ENCODE results near the gene CRYBG1. TPM values are rescaled to one million over a fixed set of nuclear protein-coding genes. Genes with fewer than 3 reads are reported as not detected.

The CRYBG1 gene
- total RNA-seq, 1 donor from 2014 or later = 24.9 TPM

DNA sequence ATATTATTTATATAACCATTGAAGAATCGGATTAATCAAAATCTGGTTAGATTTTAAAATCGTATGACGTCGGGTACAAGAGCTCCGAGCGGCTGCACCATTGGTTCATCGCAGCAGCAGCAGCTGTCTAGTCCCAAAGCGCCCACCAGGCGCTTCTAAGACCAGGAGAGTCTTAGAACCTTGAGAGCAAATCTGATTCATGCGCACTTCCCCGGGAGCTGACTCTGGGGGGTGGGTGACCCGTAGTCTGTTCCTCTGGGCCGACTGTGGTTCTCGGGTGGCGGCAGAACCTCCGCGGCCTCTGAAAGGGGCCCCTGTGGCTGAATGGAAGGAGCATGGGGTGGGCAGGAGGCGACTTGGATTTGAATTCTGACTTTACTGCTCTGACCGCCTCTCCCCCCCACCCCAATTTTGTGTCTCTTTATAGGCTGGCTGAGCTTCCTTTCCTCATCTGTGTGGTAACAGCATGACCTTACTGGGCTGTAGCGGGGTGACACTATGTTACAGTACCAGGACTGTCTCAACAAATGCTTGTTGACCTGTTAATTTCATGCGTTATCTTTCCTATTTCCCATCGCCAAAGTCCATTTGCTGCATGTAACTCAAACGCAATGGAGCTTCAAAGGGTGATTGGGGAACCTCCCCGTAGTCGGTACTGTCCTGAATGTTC is 149.0 kb downstream of the CRYBG1 start:
- TF ChIP-seq, protein P1, sequence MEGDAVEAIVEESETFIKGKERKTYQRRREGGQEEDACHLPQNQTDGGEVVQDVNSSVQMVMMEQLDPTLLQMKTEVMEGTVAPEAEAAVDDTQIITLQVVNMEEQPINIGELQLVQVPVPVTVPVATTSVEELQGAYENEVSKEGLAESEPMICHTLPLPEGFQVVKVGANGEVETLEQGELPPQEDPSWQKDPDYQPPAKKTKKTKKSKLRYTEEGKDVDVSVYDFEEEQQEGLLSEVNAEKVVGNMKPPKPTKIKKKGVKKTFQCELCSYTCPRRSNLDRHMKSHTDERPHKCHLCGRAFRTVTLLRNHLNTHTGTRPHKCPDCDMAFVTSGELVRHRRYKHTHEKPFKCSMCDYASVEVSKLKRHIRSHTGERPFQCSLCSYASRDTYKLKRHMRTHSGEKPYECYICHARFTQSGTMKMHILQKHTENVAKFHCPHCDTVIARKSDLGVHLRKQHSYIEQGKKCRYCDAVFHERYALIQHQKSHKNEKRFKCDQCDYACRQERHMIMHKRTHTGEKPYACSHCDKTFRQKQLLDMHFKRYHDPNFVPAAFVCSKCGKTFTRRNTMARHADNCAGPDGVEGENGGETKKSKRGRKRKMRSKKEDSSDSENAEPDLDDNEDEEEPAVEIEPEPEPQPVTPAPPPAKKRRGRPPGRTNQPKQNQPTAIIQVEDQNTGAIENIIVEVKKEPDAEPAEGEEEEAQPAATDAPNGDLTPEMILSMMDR (IDR thresholded peaks at IDR 0.05) = no peak
- Histone ChIP-seq H3K4me1 (peaks cover 33% of the 10 kb centered on the region), H3K4me3 (peak overlapping the region; percentile 75), H3K9me3 (no peaks in the 10 kb centered on the region), H3K27ac (no peak overlapping the region), H3K27me3 (no peaks in the 10 kb centered on the region), H3K36me3 (no peaks in the 10 kb centered on the region)
- ATAC-seq (no peak), DNase-seq (no peak)
- intact Hi-C loops (cut with DNase I) = loop anchor here (10.0 kb wide), 1 partner anchor 1035 kb away; no protein-coding TSS in a partner anchor

DNA sequence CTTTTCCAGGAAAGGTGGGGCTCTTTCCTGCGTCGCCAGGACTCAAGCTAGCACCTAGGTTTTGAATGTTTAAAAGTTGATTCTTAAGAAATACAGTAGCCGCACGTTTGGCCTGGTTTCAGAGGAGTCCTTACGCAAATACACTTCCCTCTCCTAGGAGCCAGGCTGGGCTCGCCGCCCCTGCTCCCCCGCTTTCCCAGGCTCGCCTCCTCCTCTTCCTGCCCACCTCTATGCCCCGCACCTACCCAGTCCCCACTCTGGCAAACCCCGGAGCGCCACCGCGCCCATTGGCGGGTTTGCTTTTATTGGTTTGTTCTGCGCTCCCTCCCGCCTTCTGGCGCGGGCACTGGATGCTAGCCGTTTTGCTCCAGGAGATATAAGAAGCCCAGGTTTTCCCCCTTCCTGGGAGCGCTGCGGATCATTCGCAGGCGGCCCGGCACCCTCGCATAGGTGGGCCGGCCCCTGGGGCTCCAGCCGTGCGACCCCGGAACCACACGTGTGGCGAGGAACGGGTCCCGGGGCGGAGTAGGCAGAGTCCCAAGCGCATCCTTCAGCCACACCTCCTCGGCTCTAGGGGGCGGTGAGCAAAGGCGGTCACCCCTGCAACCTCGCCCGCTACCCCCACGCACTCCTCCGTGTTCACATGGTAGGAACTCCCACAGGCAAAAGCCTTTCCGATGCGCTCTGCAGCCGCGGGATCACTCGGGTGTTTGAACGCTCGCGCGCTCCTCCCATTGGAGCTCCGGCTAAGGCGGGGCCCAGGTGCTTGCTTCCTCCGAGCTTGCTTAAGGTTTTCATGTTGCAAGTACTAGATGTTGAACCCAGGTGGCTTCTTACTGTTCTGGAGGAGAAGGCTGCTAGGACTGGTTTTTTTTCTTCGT is 149.8 kb downstream of the CRYBG1 start:
- ATAC-seq (peak; percentile 63), DNase-seq (peak; percentile 92)
- TF ChIP-seq, protein P1 (IDR thresholded peaks at IDR 0.05) = no peak
- intact Hi-C loops (cut with DNase I) = loop anchor here (10.0 kb wide), 1 partner anchor 1036 kb away; no protein-coding TSS in a partner anchor
- Histone ChIP-seq H3K27ac (no peak overlapping the region), H3K9me3 (no peaks in the 10 kb centered on the region), H3K4me1 (peaks cover 39% of the 10 kb centered on the region), H3K4me3 (peak overlapping the region; percentile 75), H3K27me3 (no peaks in the 10 kb centered on the region), H3K36me3 (no peaks in the 10 kb centered on the region)

DNA sequence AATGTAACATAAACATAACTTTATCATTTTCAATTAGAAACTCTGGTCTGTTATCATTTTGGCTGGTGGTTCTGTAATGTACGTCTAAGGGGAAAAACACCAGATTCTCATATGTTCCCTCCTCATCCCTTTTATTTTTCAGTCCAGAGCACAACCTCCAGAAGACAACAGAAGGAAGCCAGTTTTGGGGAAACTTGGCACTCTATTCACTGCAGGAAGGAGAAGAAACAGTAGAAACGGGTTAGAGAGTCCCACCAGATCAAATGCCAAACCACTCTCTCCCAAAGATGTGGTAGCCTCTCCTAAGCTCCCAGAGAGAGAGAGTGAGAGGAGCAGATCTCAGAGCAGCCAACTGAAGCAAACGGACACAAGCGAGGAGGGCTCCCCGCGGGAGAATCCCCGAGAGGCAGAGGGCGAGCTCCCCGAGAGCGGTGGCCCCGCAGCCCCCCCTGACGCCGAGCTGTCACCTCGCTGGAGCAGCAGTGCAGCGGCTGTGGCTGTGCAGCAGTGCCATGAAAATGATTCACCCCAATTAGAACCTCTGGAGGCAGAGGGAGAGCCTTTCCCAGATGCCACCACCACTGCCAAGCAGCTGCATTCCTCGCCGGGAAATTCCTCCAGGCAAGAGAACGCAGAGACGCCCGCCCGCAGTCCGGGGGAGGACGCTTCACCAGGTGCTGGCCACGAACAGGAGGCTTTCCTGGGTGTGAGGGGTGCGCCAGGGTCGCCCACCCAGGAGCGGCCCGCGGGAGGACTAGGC is 151.0 kb downstream of the CRYBG1 start:
- Histone ChIP-seq H3K4me1 (peaks cover 39% of the 10 kb centered on the region), H3K27me3 (no peaks in the 10 kb centered on the region), H3K9me3 (no peaks in the 10 kb centered on the region), H3K27ac (peak overlapping the region; percentile 92), H3K36me3 (no peaks in the 10 kb centered on the region), H3K4me3 (peak overlapping the region; percentile 75)
- TF ChIP-seq, protein P1 (IDR thresholded peaks at IDR 0.05) = no peak
- peak; percentile 75 for DNase-seq
- ATAC-seq = peak; percentile 26
- intact Hi-C loops (cut with DNase I) = loop anchor here (10.0 kb wide), 1 partner anchor 1037 kb away; no protein-coding TSS in a partner anchor

DNA sequence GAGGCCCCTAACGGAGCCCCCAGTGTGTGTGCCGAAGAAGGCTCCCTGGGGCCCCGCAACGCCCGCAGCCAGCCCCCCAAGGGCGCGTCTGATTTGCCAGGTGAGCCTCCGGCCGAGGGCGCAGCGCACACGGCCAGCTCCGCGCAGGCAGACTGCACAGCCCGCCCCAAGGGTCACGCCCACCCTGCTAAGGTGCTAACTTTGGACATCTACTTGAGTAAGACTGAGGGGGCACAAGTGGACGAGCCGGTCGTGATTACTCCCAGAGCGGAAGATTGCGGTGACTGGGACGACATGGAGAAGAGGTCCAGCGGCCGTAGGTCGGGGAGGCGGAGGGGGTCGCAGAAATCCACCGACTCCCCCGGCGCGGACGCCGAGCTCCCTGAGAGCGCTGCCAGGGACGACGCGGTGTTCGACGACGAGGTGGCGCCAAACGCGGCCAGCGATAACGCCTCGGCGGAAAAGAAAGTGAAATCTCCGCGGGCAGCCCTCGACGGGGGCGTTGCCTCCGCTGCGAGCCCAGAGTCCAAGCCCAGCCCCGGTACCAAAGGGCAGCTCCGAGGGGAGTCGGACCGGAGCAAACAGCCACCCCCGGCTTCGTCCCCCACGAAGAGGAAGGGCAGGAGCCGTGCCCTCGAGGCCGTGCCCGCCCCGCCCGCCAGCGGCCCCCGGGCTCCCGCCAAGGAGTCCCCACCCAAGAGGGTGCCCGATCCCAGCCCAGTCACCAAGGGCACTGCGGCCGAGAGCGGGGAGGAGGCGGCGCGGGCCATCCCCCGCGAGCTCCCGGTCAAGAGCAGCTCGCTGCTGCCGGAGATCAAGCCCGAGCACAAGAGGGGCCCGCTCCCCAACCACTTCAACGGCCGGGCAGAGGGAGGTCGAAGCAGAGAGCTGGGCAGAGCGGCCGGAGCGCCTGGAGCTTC is 151.8 kb downstream of the CRYBG1 start:
- Histone ChIP-seq H3K9me3 (no peaks in the 10 kb centered on the region), H3K27me3 (no peaks in the 10 kb centered on the region), H3K4me3 (peak overlapping the region; percentile 75), H3K36me3 (no peaks in the 10 kb centered on the region), H3K4me1 (peaks cover 39% of the 10 kb centered on the region), H3K27ac (peak overlapping the region; percentile 92)
- intact Hi-C loops (cut with DNase I) = loop anchor here (10.0 kb wide), 1 partner anchor 1038 kb away; no protein-coding TSS in a partner anchor
- TF ChIP-seq, protein P1 (IDR thresholded peaks at IDR 0.05) = peak; percentile 32
- peak; percentile 94 for DNase-seq
- ATAC-seq = peak; percentile 85

Measured in upper lobe of right lung (tissue), 1 donor.